HCT116 (cell line): Measurements from ENCODE around the gene PRSS58. TPM values are rescaled to one million over a fixed set of nuclear protein-coding genes. Genes with fewer than 3 reads are reported as not detected.

ENCODE experiments used
- ATAC-seq: fragments of 200-7000 bp; cut with Tn5 transposase; 2 replicates; pipeline ENCODE4 v1.9.1; 2020; ENCODE audit warnings: mild to moderate bottlenecking, moderate library complexity
- BruUV-seq: library from RNA; stranded (reverse); fragments of 400-500 nt; replicated peaks from 2 replicates; lab custom pipeline; 2021; lab: Mats Ljungman, UMichigan
- CTCF ChIA-PET: fragments of 300-600 bp; sonication (Branson Sonifier 250); formaldehyde crosslinking; loops from one replicate; lab custom pipeline; 2021; ENCODE audit warnings: antibody characterized with exemption; lab: Charles Lee
- POLR2A ChIA-PET: fragments of 300-600, 350-600 bp; sonication (Branson Sonifier 250); formaldehyde crosslinking; loops from one replicate; lab custom pipeline; 2021; ENCODE audit warnings: antibody characterized with exemption; lab: Charles Lee
- RAD21 ChIA-PET, 2 experiments: fragments of 300-600 bp; sonication (Branson Sonifier 250); formaldehyde crosslinking; loops; one replicate each; lab custom pipeline; 2023; ENCODE audit warnings: low total read pairs in 2 of 2; ENCODE audit not compliant: uncharacterized antibody in 2 of 2, unreplicated experiment in 2 of 2, low non-redundant PET in 1 of 2; lab: Charles Lee
- DNase-seq: peaks from one replicate; pipeline ENCODE4 v3.0.0-alpha.2; 2010; ENCODE audit warnings: low read depth, low spot score
- H2AFZ ChIP-seq: fragments of 200-600 bp; shearing (Covaris generic), sonication (generic); 2 replicates; pipeline ENCODE4 v1.6.1; 2017; ENCODE audit warnings: low read depth, mixed run types, mixed read lengths, antibody characterized with exemption, low read length; ENCODE audit not compliant: poor library complexity, severe bottlenecking
- H3K27ac ChIP-seq: 2 replicates; pipeline ENCODE4 v1.5.1; 2012; ENCODE audit warnings: low read depth, low read length
- H3K27me3 ChIP-seq: fragments of 200-600 bp; sonication (generic); 2 replicates; pipeline ENCODE4 v1.6.1; 2016; ENCODE audit warnings: mixed run types, low read length, mixed read lengths; ENCODE audit not compliant: insufficient read depth
- H3K36me3 ChIP-seq, 2 experiments: fragments of 200-500 bp in 1 of 2; fragments of 200-600 bp in 1 of 2; sonication (Bioruptor generic) in 1 of 2; sonication (generic) in 1 of 2; 2 replicates each; pipeline versions ENCODE4 v1.5.1 to v1.6.1; 2014 to 2016; ENCODE audit warnings: low read length in 2 of 2, inconsistent platforms in 1 of 2, mixed read lengths in 1 of 2, mixed run types in 1 of 2; ENCODE audit not compliant: insufficient read depth in 2 of 2, control insufficient read depth in 1 of 2
- H3K4me1 ChIP-seq, 2 experiments: fragments of 200-600 bp in 1 of 2; sonication (generic) in 1 of 2; 2 replicates each; pipeline versions ENCODE4 v1.5.1 to v1.6.1; 2012 to 2017; ENCODE audit warnings: low read length in 2 of 2, inconsistent platforms in 1 of 2, mild to moderate bottlenecking in 1 of 2, mixed read lengths in 1 of 2, mixed run types in 1 of 2, moderate library complexity in 1 of 2; ENCODE audit not compliant: insufficient read depth in 2 of 2, control insufficient read depth in 1 of 2
- H3K4me2 ChIP-seq: fragments of 200-600 bp; sonication (generic); 2 replicates; pipeline ENCODE4 v1.6.1; 2017; ENCODE audit warnings: mixed run types, low read length, mixed read lengths
- H3K4me3 ChIP-seq, 2 experiments: fragments of 200-600 bp in 1 of 2; sonication (generic) in 1 of 2; replicated peaks in 1 of 2; 2 replicates each; pipeline ENCODE4 v1.5.1; 2011 to 2016; ENCODE audit warnings: low read length in 2 of 2, control low read depth in 1 of 2, low read depth in 1 of 2, mild to moderate bottlenecking in 1 of 2, mixed read lengths in 1 of 2, mixed run types in 1 of 2
- H3K79me2 ChIP-seq: fragments of 200-600 bp; sonication (generic); 2 replicates; pipeline ENCODE4 v1.6.1; 2017; ENCODE audit warnings: mild to moderate bottlenecking, mixed run types, low read length, moderate library complexity, mixed read lengths; ENCODE audit not compliant: insufficient read depth
- H3K9ac ChIP-seq: fragments of 200-600 bp; sonication (generic); 2 replicates; pipeline ENCODE4 v1.6.1; 2016; ENCODE audit warnings: low read length, mixed read lengths
- H3K9me2 ChIP-seq: fragments of 200-600 bp; sonication (generic), shearing (Covaris generic); 2 replicates; pipeline ENCODE4 v1.6.1; 2017; ENCODE audit warnings: mixed run types, mild to moderate bottlenecking, moderate library complexity; ENCODE audit not compliant: insufficient read depth
- H3K9me3 ChIP-seq, 2 experiments: fragments of 200-500 bp in 1 of 2; fragments of 200-600 bp in 1 of 2; sonication (Bioruptor generic) in 1 of 2; sonication (generic) in 1 of 2; 2 replicates each; pipeline ENCODE4 v1.6.1; 2014 to 2017; ENCODE audit warnings: low read length in 2 of 2, mixed read lengths in 2 of 2, inconsistent platforms in 1 of 2, low read depth in 1 of 2, mild to moderate bottlenecking in 1 of 2, mixed run types in 1 of 2, moderate library complexity in 1 of 2; ENCODE audit not compliant: control insufficient read depth in 1 of 2, insufficient read depth in 1 of 2
- H4K20me1 ChIP-seq: fragments of 200-600 bp; sonication (generic), shearing (Covaris generic); 2 replicates; pipeline ENCODE4 v1.6.1; 2017; ENCODE audit warnings: mixed run types, mild to moderate bottlenecking, moderate library complexity; ENCODE audit not compliant: insufficient read depth
- ATF3 ChIP-seq: IDR thresholded peaks from 2 replicates; pipeline ENCODE4 v1.6.1; 2012
- CBX3 ChIP-seq: IDR thresholded peaks from 2 replicates; pipeline ENCODE4 v1.6.1; 2012; ENCODE audit warnings: low read depth
- CEBPB ChIP-seq: IDR thresholded peaks from 2 replicates; pipeline ENCODE4 v1.6.1; 2012; ENCODE audit warnings: low read depth
- CTCF ChIP-seq, 3 experiments: fragments of 200-600 bp in 1 of 3; sonication (generic) in 1 of 3; IDR thresholded peaks in 2 of 3; conservative IDR thresholded peaks in 1 of 3; 2 replicates each; pipeline ENCODE4 v1.5.1; 2012 to 2017; ENCODE audit warnings: low read depth in 2 of 3, low read length in 2 of 3, antibody characterized with exemption in 1 of 3, borderline replicate concordance in 1 of 3, control low read depth in 1 of 3, mild to moderate bottlenecking in 1 of 3, mixed read lengths in 1 of 3, mixed run types in 1 of 3, moderate library complexity in 1 of 3; ENCODE audit not compliant: insufficient read depth in 1 of 3
- EGR1 ChIP-seq: IDR thresholded peaks from 2 replicates; pipeline ENCODE4 v1.6.1; 2012; ENCODE audit warnings: low read depth
- ELF1 ChIP-seq: IDR thresholded peaks from 2 replicates; pipeline ENCODE4 v1.6.1; 2012; ENCODE audit warnings: low read depth, borderline replicate concordance
- JUND ChIP-seq: IDR thresholded peaks from 2 replicates; pipeline ENCODE4 v1.6.1; 2012
- POLR2A ChIP-seq: IDR thresholded peaks from 2 replicates; pipeline ENCODE4 v1.7.0; 2011; ENCODE audit warnings: borderline replicate concordance; ENCODE audit not compliant: insufficient read depth, insufficient read length; ENCODE audit errors: extremely low read depth
- RAD21 ChIP-seq: IDR thresholded peaks from 2 replicates; pipeline ENCODE4 v1.6.1; 2012; ENCODE audit warnings: low read depth, mild to moderate bottlenecking
- SIN3A ChIP-seq: IDR thresholded peaks from 2 replicates; pipeline ENCODE4 v1.6.1; 2012; ENCODE audit warnings: low read depth
- SP1 ChIP-seq: IDR thresholded peaks from 2 replicates; pipeline ENCODE4 v1.6.1; 2012; ENCODE audit warnings: low read depth
- YY1 ChIP-seq: IDR thresholded peaks from 2 replicates; pipeline ENCODE4 v1.6.1; 2011; ENCODE audit warnings: low read length, low read depth, moderate library complexity, mild to moderate bottlenecking; ENCODE audit not compliant: insufficient replicate concordance; ENCODE audit errors: extremely low read depth
- intact Hi-C: fragments of 100-400 bp; cut with micrococcal nuclease; formaldehyde crosslinking; loops from 2 replicates; pipeline ENCODE4 v1.10.0; 2022
- total RNA-seq: library from RNA; stranded (reverse); gene quantifications from one replicate; pipeline ENCODE4 v1.2.1, GENCODE V29; 2021; ENCODE audit not compliant: unreplicated experiment

PRSS58 gene
- total RNA-seq, 1 experiment from 2014 or later = not detected

- ChIA-PET CTCF (interaction anchor here (0.6 to 3.3 kb wide), 11 partner anchors 9 to 520 kb away, joined by 3 to 18 read pairs (median 5); no protein-coding TSS in a partner anchor), POLR2A (no interaction called here), RAD21 (no interaction called here)
- Histone ChIP-seq H4K20me1 (no peaks in the 10 kb centered on the region), H3K9me2 (no peaks in the 10 kb centered on the region), H3K4me2 (no peak overlapping the region), H3K27me3 (no peaks in the 10 kb centered on the region), H3K36me3 (no peaks in the 10 kb centered on the region), H3K79me2 (no peaks in the 10 kb centered on the region), H2AFZ (peak overlapping the region; percentile 89), H3K4me1 (no peaks in the 10 kb centered on the region), H3K27ac (no peak overlapping the region), H3K9me3 (no peaks in the 10 kb centered on the region), H3K9ac (no peak overlapping the region), H3K4me3 (no peak overlapping the region)
- no TSS peak for BruUV-seq
- TF ChIP-seq SIN3A = no peak
- no peak for TF ChIP-seq SP1
- TF ChIP-seq YY1 = no peak
- TF ChIP-seq JUND = no peak
- TF ChIP-seq CEBPB = no peak
- no peak for TF ChIP-seq ATF3
- TF ChIP-seq RAD21 = no peak
- TF ChIP-seq ELF1 = no peak
- TF ChIP-seq POLR2A = no peak
- no peak for TF ChIP-seq CBX3
- DNase-seq (no peak), ATAC-seq (no peak)
- intact Hi-C loops = no loop called here
Observed at GRCh38 chr7:142301299-142301698, 43.4 kb upstream of the PRSS58 start.

- peak; percentile 20 to 82 (median 73); a peak in 5 of 6 replicates for TF ChIP-seq CTCF (IDR thresholded peaks at IDR 0.05 in 2 of 3, conservative IDR thresholded peaks at IDR 0.05 in 1 of 3; ENCODE audit: borderline replicate concordance in 1 of 3, insufficient read depth in 1 of 3, low read depth in 2 of 3, low read length in 2 of 3)
- TF ChIP-seq EGR1 = no peak
- Histone ChIP-seq H2AFZ (peak overlapping the region; percentile 19), H3K4me2 (no peak overlapping the region), H3K36me3 (no peaks in the 10 kb centered on the region), H3K4me3 (no peak overlapping the region), H3K27ac (no peak overlapping the region), H3K79me2 (no peaks in the 10 kb centered on the region), H3K4me1 (no peaks in the 10 kb centered on the region), H3K9me3 (no peaks in the 10 kb centered on the region), H3K9me2 (no peaks in the 10 kb centered on the region), H3K27me3 (no peaks in the 10 kb centered on the region), H3K9ac (no peak overlapping the region), H4K20me1 (no peaks in the 10 kb centered on the region)
- ChIA-PET RAD21 (no interaction called here), CTCF (interaction anchor here (0.6 to 1.5 kb wide), 10 partner anchors 9 to 521 kb away, joined by 3 to 8 read pairs (median 4); no protein-coding TSS in a partner anchor), POLR2A (no interaction called here)
- peak; percentile 28 for DNase-seq
- intact Hi-C loops = no loop called here
- BruUV-seq = no TSS peak
- ATAC-seq = peak; percentile 73
Observed at GRCh38 chr7:142300689-142301088, 42.8 kb upstream of the PRSS58 start.
